H1 (cell line): ENCODE data around the gene UNC119. TPM values are rescaled to one million over a fixed set of nuclear protein-coding genes. Genes with fewer than 3 reads are reported as not detected.
A peak's percentile ranks its signal among the peaks of the same experiment; 100 is the strongest.

Experiments used
- CTCF ChIA-PET: fragments of 300-600 bp; sonication (Branson Sonifier 250); formaldehyde crosslinking; loops from one replicate; lab custom pipeline; 2021; ENCODE audit not compliant: partially characterized antibody; lab: Charles Lee
- POLR2A ChIA-PET: fragments of 300-600 bp; sonication (Branson Sonifier 250); formaldehyde crosslinking; loops from one replicate; lab custom pipeline; 2021; ENCODE audit warnings: inconsistent platforms; ENCODE audit not compliant: partially characterized antibody; lab: Charles Lee
- DNase-seq, 2 experiments: peaks; one replicate each; pipeline versions ENCODE4 v3.0.0 to v3.0.0-alpha.2; 2010 to 2022; ENCODE audit warnings: low spot score in 2 of 2, low read depth in 1 of 2, mixed read lengths in 1 of 2
- FAIRE-seq: peaks from 2 replicates; lab custom pipeline; 2011; peaks lifted over from hg19 to GRCh38; lab: Jason Lieb, UNC
- H2AFZ ChIP-seq: 2 replicates; pipeline ENCODE4 v1.8.1; 2012; ENCODE audit warnings: low read length, inconsistent platforms
- H2AK5ac ChIP-seq: 2 replicates; pipeline ENCODE4 v1.6.1; 2013; ENCODE audit warnings: low read depth, low read length
- H2BK120ac ChIP-seq: replicated peaks from 2 replicates; pipeline ENCODE3; 2013; ENCODE audit warnings: low read depth, low read length, inconsistent platforms
- H2BK12ac ChIP-seq: 2 replicates; pipeline ENCODE4 v1.6.1; 2013; ENCODE audit warnings: low read depth, low read length
- H2BK15ac ChIP-seq: 2 replicates; pipeline ENCODE4 v1.6.1; 2013; ENCODE audit warnings: low read length
- H2BK20ac ChIP-seq: 2 replicates; pipeline ENCODE4 v1.6.1; 2013; ENCODE audit warnings: low read length
- H2BK5ac ChIP-seq: 2 replicates; pipeline ENCODE4 v1.6.1; 2013; ENCODE audit warnings: low read depth, low read length
- H3K14ac ChIP-seq: 2 replicates; pipeline ENCODE4 v1.6.1; 2013; ENCODE audit warnings: inconsistent platforms; ENCODE audit not compliant: insufficient read length
- H3K18ac ChIP-seq: 2 replicates; pipeline ENCODE4 v1.6.1; 2013; ENCODE audit warnings: low read length; ENCODE audit errors: extremely low read depth
- H3K23ac ChIP-seq: 2 replicates; pipeline ENCODE4 v1.6.1; 2013; ENCODE audit warnings: inconsistent platforms; ENCODE audit not compliant: insufficient read length
- H3K23me2 ChIP-seq: 2 replicates; pipeline ENCODE4 v1.6.1; 2013; ENCODE audit warnings: low read depth, low read length
- H3K27ac ChIP-seq: 2 replicates; pipeline ENCODE4 v1.6.1; 2011; ENCODE audit warnings: low read depth, low read length, inconsistent platforms
- H3K27me3 ChIP-seq, 4 experiments: replicated peaks in 1 of 4; 1 replicate in 1 of 4; 2 replicates in 3 of 4; pipeline versions ENCODE4 v1.6.1 to v1.8.1; 2011 to 2013; ENCODE audit warnings: low read length in 3 of 4, mild to moderate bottlenecking in 3 of 4, inconsistent platforms in 2 of 4, mixed read lengths in 2 of 4, moderate library complexity in 1 of 4; ENCODE audit not compliant: control insufficient read depth in 3 of 4, insufficient read depth in 3 of 4; ENCODE audit errors: extremely low read depth in 1 of 4
- H3K36me3 ChIP-seq, 4 experiments: 2 replicates each; pipeline versions ENCODE4 v1.6.1 to v1.8.1; 2011 to 2013; ENCODE audit warnings: mild to moderate bottlenecking in 4 of 4, low read length in 3 of 4, moderate library complexity in 2 of 4, control low read depth in 1 of 4, inconsistent platforms in 1 of 4; ENCODE audit not compliant: insufficient read depth in 4 of 4, control insufficient read depth in 2 of 4
- H3K4ac ChIP-seq: replicated peaks from 2 replicates; pipeline ENCODE3; 2013; ENCODE audit warnings: low read length, low read depth, mixed read lengths, inconsistent platforms; ENCODE audit not compliant: insufficient read length
- H3K4me1 ChIP-seq, 4 experiments: replicated peaks in 1 of 4; 1 replicate in 1 of 4; 2 replicates in 3 of 4; pipeline versions ENCODE4 v1.6.1 to v1.8.1; 2011 to 2013; ENCODE audit warnings: low read length in 3 of 4, inconsistent platforms in 2 of 4, mixed read lengths in 1 of 4; ENCODE audit not compliant: insufficient read depth in 4 of 4, control insufficient read depth in 3 of 4
- H3K4me2 ChIP-seq, 2 experiments: 2 replicates each; pipeline versions ENCODE4 v1.6.1 to v1.8.1; 2011 to 2013; ENCODE audit warnings: low read depth in 2 of 2, low read length in 2 of 2, control low read depth in 1 of 2, inconsistent platforms in 1 of 2, mild to moderate bottlenecking in 1 of 2; ENCODE audit not compliant: insufficient read depth in 1 of 2
- H3K4me3 ChIP-seq, 4 experiments: fragments of 200-600, 300-600 bp in 1 of 4; sonication (generic), shearing (Covaris generic), sonication (Bioruptor Twin) in 1 of 4; 2 replicates each; pipeline versions ENCODE4 v1.5.1 to v1.8.1; 2011 to 2016; ENCODE audit warnings: low read length in 4 of 4, low read depth in 3 of 4, control low read depth in 2 of 4, inconsistent platforms in 2 of 4, mild to moderate bottlenecking in 2 of 4, mixed read lengths in 1 of 4, moderate library complexity in 1 of 4; ENCODE audit not compliant: insufficient read depth in 2 of 4; ENCODE audit errors: extremely low read depth in 1 of 4
- H3K56ac ChIP-seq: replicated peaks from 2 replicates; pipeline ENCODE3; 2013; ENCODE audit warnings: low read depth, mild to moderate bottlenecking, mixed read lengths, low read length, inconsistent platforms; ENCODE audit not compliant: insufficient read length
- H3K79me1 ChIP-seq: 2 replicates; pipeline ENCODE4 v1.6.1; 2013; ENCODE audit warnings: low read depth, low read length, control low read depth
- H3K79me2 ChIP-seq, 2 experiments: 2 replicates each; pipeline versions ENCODE4 v1.6.1 to v1.8.1; 2012 to 2013; ENCODE audit warnings: low read length in 2 of 2, mild to moderate bottlenecking in 2 of 2, inconsistent platforms in 1 of 2; ENCODE audit not compliant: insufficient read depth in 2 of 2, control insufficient read depth in 1 of 2
- H3K9ac ChIP-seq, 4 experiments: replicated peaks in 1 of 4; 1 replicate in 1 of 4; 2 replicates in 3 of 4; pipeline versions ENCODE4 v1.6.1 to v1.8.1; 2011 to 2013; ENCODE audit warnings: low read depth in 3 of 4, low read length in 3 of 4, control low read depth in 2 of 4, mild to moderate bottlenecking in 2 of 4, moderate library complexity in 2 of 4, inconsistent platforms in 1 of 4; ENCODE audit errors: extremely low read depth in 1 of 4
- H3K9me3 ChIP-seq, 2 experiments: 2 replicates each; pipeline versions ENCODE4 v1.6.1 to v1.8.1; 2012 to 2013; ENCODE audit warnings: mild to moderate bottlenecking in 2 of 2, moderate library complexity in 2 of 2, control low read depth in 1 of 2, inconsistent platforms in 1 of 2, low read depth in 1 of 2, low read length in 1 of 2, mixed read lengths in 1 of 2; ENCODE audit not compliant: insufficient read depth in 2 of 2
- H4K20me1 ChIP-seq, 2 experiments: replicated peaks in 1 of 2; 2 replicates each; pipeline versions ENCODE3 to v1.8.1; 2011 to 2013; ENCODE audit warnings: inconsistent platforms in 2 of 2, low read length in 2 of 2, mild to moderate bottlenecking in 1 of 2; ENCODE audit not compliant: insufficient read depth in 2 of 2, control insufficient read depth in 1 of 2
- H4K5ac ChIP-seq: 2 replicates; pipeline ENCODE4 v1.6.1; 2013; ENCODE audit warnings: low read length, low read depth, mixed read lengths, inconsistent platforms; ENCODE audit not compliant: insufficient read length
- H4K8ac ChIP-seq: 2 replicates; pipeline ENCODE4 v1.8.0; 2013; ENCODE audit warnings: mild to moderate bottlenecking, moderate library complexity, low read length, inconsistent platforms; ENCODE audit not compliant: insufficient read depth; ENCODE audit errors: extremely low read depth
- H4K91ac ChIP-seq: replicated peaks from 2 replicates; pipeline ENCODE3; 2013; ENCODE audit warnings: low read length, mixed read lengths, inconsistent platforms; ENCODE audit not compliant: insufficient read length
- CBX8 ChIP-seq: fragments of 300-800, 300-1000 bp; sonication (generic); IDR thresholded peaks from 2 replicates; pipeline ENCODE4 v1.7.1; 2016; ENCODE audit warnings: low read depth, low read length, borderline replicate concordance
- SP1 ChIP-seq: IDR thresholded peaks from 2 replicates; pipeline ENCODE4 v1.6.1; 2011; ENCODE audit warnings: low read depth, low read length
- whole genome bisulfite sequencing, 2 experiments: shearing (Covaris generic) in 1 of 2; methylation state at CpG; one replicate each; pipeline versions ENCODE4 v1.1.6 to v1.1.7; 2013 to 2015; ENCODE audit warnings: low lambda C conversion rate in 2 of 2, mixed read lengths in 2 of 2, inconsistent platforms in 1 of 2, low coverage in 1 of 2, missing lambda C conversion rate in 1 of 2; ENCODE audit not compliant: insufficient replicate concordance in 2 of 2, insufficient coverage in 1 of 2, insufficient read length in 1 of 2; ENCODE audit errors: extremely low coverage in 1 of 2, missing lambda C conversion rate in 1 of 2; 5-methylcytosine and 5-hydroxymethylcytosine counted together
- polyA plus RNA-seq, 7 experiments: library from polyadenylated mRNA; depleted of rRNA in 3 of 7; stranded (reverse) in 5 of 7; unstranded in 2 of 7; fragments of >200 nt in 5 of 7; fragments of 200-250 nt in 2 of 7; gene quantifications; 1 replicate in 5 of 7; 2 replicates in 1 of 7; 4 replicates in 1 of 7; pipeline versions ENCODE4 v1.2.1 to v1.2.3, GENCODE V29; 2011 to 2013; ENCODE audit warnings: missing spikeins in 2 of 7, mixed read lengths in 2 of 7
- total RNA-seq: library from RNA; stranded (reverse); fragmentation: NEBNext Ultra II Directional; extraction: Animal tissue kit (Norgen Biotek cat#: 25700); gene quantifications from 2 replicates; pipeline ENCODE4 v1.2.1, GENCODE V29; 2021

Gene UNC119
- total and polyA plus RNA-seq, 2 of the 8 experiments (the other 6 are each of a cell fraction or from before 2014, with no cell fraction given): 43.5 to 94.4 TPM

DNA sequence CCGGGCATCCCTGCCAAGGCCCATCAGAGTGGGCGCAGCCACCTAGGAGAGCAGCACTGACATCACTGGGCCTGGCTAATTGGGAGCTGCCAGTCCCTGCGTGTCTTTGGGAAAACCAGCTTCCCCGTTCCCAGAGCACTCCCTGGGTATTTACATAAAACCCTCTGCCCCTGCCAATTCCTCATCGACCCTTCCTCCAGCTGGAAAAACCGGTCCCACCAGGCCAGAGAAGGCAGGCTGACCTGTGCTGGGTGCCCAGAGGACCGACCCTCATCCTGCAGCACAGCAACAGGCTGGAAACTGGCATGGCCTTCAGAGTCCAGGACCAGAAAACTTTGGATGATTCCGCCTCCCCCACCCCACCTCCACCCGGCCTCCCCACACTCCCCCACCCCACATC, 54.5 kb downstream of the UNC119 start:
- Histone ChIP-seq H2BK5ac (peak overlapping the region; percentile 7; the same call in 1 of the 2 replicates), H3K4me2 (peak overlapping the region; percentile 14 to 47; a peak in 2 of 4 replicates), H3K79me1 (no peaks in the 10 kb centered on the region), H4K8ac (no peak overlapping the region; the same call in 1 of the 2 replicates), H4K5ac (no peak overlapping the region), H2BK12ac (no peak overlapping the region; the same call in 1 of the 2 replicates), H4K20me1 (no peaks in the 10 kb centered on the region), H4K91ac (no peak overlapping the region), H3K9me3 (no peaks in the 10 kb centered on the region), H2BK120ac (no peak overlapping the region), H2BK15ac (no peak overlapping the region), H3K4ac (no peak overlapping the region), H3K14ac (no peak overlapping the region), H3K79me2 (no peaks in the 10 kb centered on the region), H3K36me3 (no peaks in the 10 kb centered on the region), H3K56ac (no peak overlapping the region), H2AK5ac (no peak overlapping the region), H2AFZ (0 out of 2 replicates have a peak overlapping the region, but pooled peaks have one; percentile 9), H3K27me3 (no peaks in the 10 kb centered on the region), H3K4me3 (no peak overlapping the region), H3K27ac (no peak overlapping the region), H3K23me2 (no peaks in the 10 kb centered on the region), H3K23ac (no peak overlapping the region), H3K4me1 (peaks cover 0 to 34% (median 9%) of the 10 kb centered on the region in 4 experiments; a peak in 6 of 7 replicates), H3K9ac (no peak overlapping the region), H2BK20ac (no peak overlapping the region), H3K18ac (no peak overlapping the region)
- TF ChIP-seq CBX8 (no peak), SP1 (0 out of 2 replicates have a peak, but pooled peaks have one; percentile 74)
- 38% methylated on average over 6 of the region's 9 CpGs; no CpG with 5 or more reads in 1 of the 2 experiments for WGBS, 2 experiments
- peak in 1 of 2 experiments; percentile 61 for DNase-seq
- POLR2A ChIA-PET: interaction anchor here (1.2 to 1.6 kb wide), 3 partner anchors 45 to 125 kb away, joined by 3 to 4 read pairs (median 3); partner anchors contain the start of gene ALDOC
- CTCF ChIA-PET: interaction anchor here (0.8 to 21.4 kb wide), 7 partner anchors 9 to 54 kb away, joined by 3 to 547 read pairs (median 5); no protein-coding TSS in a partner anchor
- FAIRE-seq: no peak

Other genes starting within 250 kb of the UNC119 start
- 130 and 136 TPM in 2 replicates for gene TMEM97, start 233.4 kb downstream of the UNC119 start, total RNA-seq
- 70.0 and 126 TPM in 2 replicates for gene TMEM97, start 233.4 kb downstream of the UNC119 start, polyA plus RNA-seq (2011; rRNA removed)
- gene IFT20, start 217.2 kb downstream of the UNC119 start, total RNA-seq: 19.3 and 21.0 TPM in 2 replicates
- 9.0 and 11.7 TPM in 2 replicates for gene IFT20, start 217.2 kb downstream of the UNC119 start, polyA plus RNA-seq (2011; rRNA removed)
- gene TNFAIP1, start 216.9 kb downstream of the UNC119 start, total RNA-seq: 19.5 and 22.8 TPM in 2 replicates
- 16.9 and 19.9 TPM in 2 replicates for gene TNFAIP1, start 216.9 kb downstream of the UNC119 start, polyA plus RNA-seq (2011; rRNA removed)
- gene POLDIP2, start 195.1 kb downstream of the UNC119 start, total RNA-seq: 74.0 and 75.3 TPM in 2 replicates
- gene POLDIP2, start 195.1 kb downstream of the UNC119 start, polyA plus RNA-seq (2011; rRNA removed): 76.1 and 92.3 TPM in 2 replicates
- gene SEBOX, start 187.4 kb downstream of the UNC119 start, total RNA-seq: not detected in 2 replicates
- not detected in 2 replicates for gene SEBOX, start 187.4 kb downstream of the UNC119 start, polyA plus RNA-seq (2011; rRNA removed)
- not detected in 2 replicates for gene VTN, start 182.3 kb downstream of the UNC119 start, total RNA-seq
- 0.18 and 0.38 TPM in 2 replicates for gene VTN, start 182.3 kb downstream of the UNC119 start, polyA plus RNA-seq (2011; rRNA removed)
- gene SARM1, start 180.9 kb downstream of the UNC119 start, total RNA-seq: 6.5 and 9.2 TPM in 2 replicates
- gene SARM1, start 180.9 kb downstream of the UNC119 start, polyA plus RNA-seq (2011; rRNA removed): 5.8 and 6.1 TPM in 2 replicates
- 7.1 and 8.7 TPM in 2 replicates for gene SLC46A1, start 146.4 kb downstream of the UNC119 start, total RNA-seq
- gene SLC46A1, start 146.4 kb downstream of the UNC119 start, polyA plus RNA-seq (2011; rRNA removed): 5.3 and 5.9 TPM in 2 replicates
- not detected in 2 replicates for gene SLC13A2, start 79.0 kb downstream of the UNC119 start, total RNA-seq
- gene SLC13A2, start 79.0 kb downstream of the UNC119 start, polyA plus RNA-seq (2011; rRNA removed): not detected in 2 replicates
- gene FOXN1, start 46.3 kb downstream of the UNC119 start, total RNA-seq: not detected in 2 replicates
- not detected in 2 replicates for gene FOXN1, start 46.3 kb downstream of the UNC119 start, polyA plus RNA-seq (2011; rRNA removed)
- 47.4 and 50.6 TPM in 2 replicates for gene PIGS, start 18.9 kb upstream of the UNC119 start, total RNA-seq
- 44.3 and 72.7 TPM in 2 replicates for gene PIGS, start 18.9 kb upstream of the UNC119 start, polyA plus RNA-seq (2011; rRNA removed)
- gene ALDOC, start 24.3 kb upstream of the UNC119 start, total RNA-seq: 51.3 and 51.6 TPM in 2 replicates
- 103 and 134 TPM in 2 replicates for gene ALDOC, start 24.3 kb upstream of the UNC119 start, polyA plus RNA-seq (2011; rRNA removed)
- gene SPAG5, start 46.4 kb upstream of the UNC119 start, total RNA-seq: 115 and 129 TPM in 2 replicates
- 51.7 and 57.1 TPM in 2 replicates for gene SPAG5, start 46.4 kb upstream of the UNC119 start, polyA plus RNA-seq (2011; rRNA removed)
- gene RSKR, start 61.6 kb upstream of the UNC119 start, total RNA-seq: 21.1 and 24.1 TPM in 2 replicates
- 26.9 and 28.5 TPM in 2 replicates for gene RSKR, start 61.6 kb upstream of the UNC119 start, polyA plus RNA-seq (2011; rRNA removed)
- 123 and 140 TPM in 2 replicates for gene BLTP2, start 92.5 kb upstream of the UNC119 start, total RNA-seq
- gene BLTP2, start 92.5 kb upstream of the UNC119 start, polyA plus RNA-seq (2011; rRNA removed): 80.9 and 94.9 TPM in 2 replicates
- gene SDF2, start 109.3 kb upstream of the UNC119 start, total RNA-seq: 43.6 and 44.8 TPM in 2 replicates
- gene SDF2, start 109.3 kb upstream of the UNC119 start, polyA plus RNA-seq (2011; rRNA removed): 48.0 and 65.4 TPM in 2 replicates
- gene SUPT6H, start 109.6 kb upstream of the UNC119 start, total RNA-seq: 59.9 and 62.4 TPM in 2 replicates
- gene SUPT6H, start 109.6 kb upstream of the UNC119 start, polyA plus RNA-seq (2011; rRNA removed): 32.0 and 35.7 TPM in 2 replicates
- gene PROCA1, start 159.3 kb upstream of the UNC119 start, total RNA-seq: 17.8 and 21.2 TPM in 2 replicates
- gene PROCA1, start 159.3 kb upstream of the UNC119 start, polyA plus RNA-seq (2011; rRNA removed): 26.3 and 42.3 TPM in 2 replicates
- 236 and 237 TPM in 2 replicates for gene RAB34, start 165.2 kb upstream of the UNC119 start, total RNA-seq
- 305 and 317 TPM in 2 replicates for gene RAB34, start 165.2 kb upstream of the UNC119 start, polyA plus RNA-seq (2011; rRNA removed)
- gene RPL23A, start 167.4 kb upstream of the UNC119 start, total RNA-seq: 2,145 and 2,163 TPM in 2 replicates
- gene RPL23A, start 167.4 kb upstream of the UNC119 start, polyA plus RNA-seq (2011; rRNA removed): 884 and 1,227 TPM in 2 replicates
- 40.7 and 45.3 TPM in 2 replicates for gene TLCD1, start 173.6 kb upstream of the UNC119 start, total RNA-seq
- 101 and 128 TPM in 2 replicates for gene TLCD1, start 173.6 kb upstream of the UNC119 start, polyA plus RNA-seq (2011; rRNA removed)
- 14.9 and 16.8 TPM in 2 replicates for gene NEK8, start 176.2 kb upstream of the UNC119 start, total RNA-seq
- 23.3 and 23.4 TPM in 2 replicates for gene NEK8, start 176.2 kb upstream of the UNC119 start, polyA plus RNA-seq (2011; rRNA removed)
- 167 TPM in 2 replicates for gene TRAF4, start 191.4 kb upstream of the UNC119 start, total RNA-seq
- gene TRAF4, start 191.4 kb upstream of the UNC119 start, polyA plus RNA-seq (2011; rRNA removed): 170 and 282 TPM in 2 replicates